Measurements from ENCODE around the gene PPP1CB.

DNA sequence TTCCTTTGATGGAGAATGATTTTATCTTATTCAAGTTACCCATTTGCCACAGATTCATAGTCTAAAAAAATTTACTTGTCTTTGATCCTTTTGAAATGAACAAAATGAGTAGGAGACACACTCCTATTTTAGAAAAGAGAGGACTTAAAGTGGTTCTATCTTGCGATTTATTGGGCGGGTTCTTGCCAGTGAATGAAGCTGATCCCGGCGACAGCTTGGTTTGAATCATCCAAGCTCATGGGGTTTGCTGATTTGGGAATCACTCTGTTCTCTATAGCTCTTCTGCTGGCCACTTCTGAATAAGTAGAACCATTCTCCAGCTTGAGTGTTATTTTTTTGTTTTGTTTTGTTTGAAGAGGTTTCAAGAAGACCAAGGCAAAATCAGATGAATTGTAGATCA, 25.5 kb upstream of the PPP1CB start:
- TF ChIP-seq POLR2A (IDR thresholded peaks at IDR 0.05), result no peak
- no peak for TF ChIP-seq CTCF (IDR thresholded peaks at IDR 0.05)

All from adrenal gland (tissue), 5 donors.